ENCODE data around the gene DIPK2B.

DIPK2B gene, protein sequence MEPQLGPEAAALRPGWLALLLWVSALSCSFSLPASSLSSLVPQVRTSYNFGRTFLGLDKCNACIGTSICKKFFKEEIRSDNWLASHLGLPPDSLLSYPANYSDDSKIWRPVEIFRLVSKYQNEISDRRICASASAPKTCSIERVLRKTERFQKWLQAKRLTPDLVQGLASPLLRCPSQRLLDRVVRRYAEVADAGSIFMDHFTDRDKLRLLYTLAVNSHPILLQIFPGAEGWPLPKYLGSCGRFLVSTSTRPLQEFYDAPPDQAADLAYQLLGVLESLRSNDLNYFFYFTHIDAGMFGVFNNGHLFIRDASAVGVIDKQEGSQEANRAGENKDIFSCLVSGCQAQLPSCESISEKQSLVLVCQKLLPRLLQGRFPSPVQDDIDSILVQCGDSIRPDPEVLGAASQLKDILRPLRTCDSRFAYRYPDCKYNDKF

DNA sequence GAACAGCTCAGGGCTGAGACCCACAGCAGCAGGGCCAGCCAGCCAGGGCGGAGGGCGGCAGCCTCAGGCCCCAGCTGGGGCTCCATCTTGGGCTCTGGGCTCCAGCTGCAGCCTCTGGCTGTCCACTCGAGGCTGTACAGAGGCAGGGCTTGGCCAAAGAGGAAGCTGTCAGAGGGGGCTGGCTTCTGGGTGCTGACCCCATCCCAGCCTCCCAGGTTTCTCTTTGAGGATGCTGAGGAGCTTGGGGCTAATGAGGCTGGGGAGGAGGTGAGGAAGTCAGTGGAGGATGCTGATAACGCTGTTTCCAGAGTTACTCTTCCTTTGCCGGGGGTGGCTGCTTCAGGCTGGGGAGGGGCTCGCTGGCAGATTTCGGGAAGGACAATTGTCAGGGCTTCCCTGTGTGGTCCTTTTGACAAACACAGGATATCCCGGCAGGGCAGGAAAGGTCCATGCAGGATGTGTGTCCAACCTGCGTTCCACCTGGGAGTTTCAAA, at the start of gene DIPK2B:
Gene DIPK2B, minus strand, starts transcription at position 136 of the 494 bp plus-strand sequence. Its CDS starts 50 bp downstream, at position 86.
- no peak for DNase-seq

DNA sequence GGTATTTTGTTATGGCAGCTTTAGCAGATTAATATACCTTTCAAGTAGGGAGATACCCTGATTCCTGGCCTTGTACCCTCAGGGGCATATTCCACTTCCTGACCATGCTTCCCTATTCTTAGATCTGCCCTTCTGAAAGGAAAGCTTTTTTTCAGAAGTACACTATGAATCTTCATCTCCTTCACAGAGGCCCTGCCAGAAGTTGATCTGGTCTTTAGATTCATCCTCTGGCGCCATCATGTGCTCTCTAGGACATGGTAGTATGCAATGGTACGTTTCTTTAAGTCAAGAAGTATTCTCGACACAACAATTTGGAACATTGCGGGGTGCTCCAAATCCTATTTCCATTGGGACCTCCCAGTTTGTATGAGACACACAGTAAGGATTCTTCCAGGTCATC, 39.6 kb upstream of the DIPK2B start:
- DNase-seq: no peak

DNA sequence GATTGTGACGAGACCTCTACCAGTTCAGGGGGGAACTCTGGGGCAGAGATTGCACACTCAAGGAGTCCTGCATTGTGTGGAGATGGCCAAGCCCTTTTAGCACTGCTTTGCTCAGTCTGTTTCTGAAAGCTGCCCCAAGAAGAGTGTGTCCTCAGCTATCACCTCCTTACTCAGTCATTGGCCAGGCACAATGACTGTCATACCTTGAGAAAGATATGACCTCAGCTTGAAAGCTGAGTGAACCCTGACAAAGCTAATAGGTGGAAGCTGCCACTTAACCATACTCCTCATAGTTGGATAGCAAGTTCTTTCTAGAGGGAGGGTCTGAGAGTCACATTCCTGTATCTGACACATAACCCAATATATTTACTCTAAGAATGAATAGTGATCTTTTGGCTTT, 37.8 kb upstream of the DIPK2B start:
- DNase-seq: no peak

DNA sequence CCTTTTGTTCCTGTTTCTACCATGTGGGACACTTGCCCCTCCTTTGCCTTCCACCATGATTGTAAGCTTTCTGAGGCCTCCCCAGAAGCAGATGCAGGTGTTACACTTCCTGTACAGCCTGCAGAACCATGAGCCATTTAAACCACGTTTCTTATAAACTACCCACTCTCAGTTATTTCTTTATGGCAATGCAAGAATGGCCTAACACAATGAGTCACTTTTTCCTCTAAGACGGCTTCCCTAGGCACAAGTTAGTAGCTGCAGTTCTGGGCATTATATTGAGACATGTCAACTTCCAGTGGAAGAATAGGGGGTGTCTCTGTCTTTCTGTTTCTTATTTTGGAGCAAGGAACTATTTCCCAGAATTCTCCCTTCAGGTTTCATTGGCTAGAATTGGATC, 32.9 kb upstream of the DIPK2B start:
- DNase-seq: no peak

DNA sequence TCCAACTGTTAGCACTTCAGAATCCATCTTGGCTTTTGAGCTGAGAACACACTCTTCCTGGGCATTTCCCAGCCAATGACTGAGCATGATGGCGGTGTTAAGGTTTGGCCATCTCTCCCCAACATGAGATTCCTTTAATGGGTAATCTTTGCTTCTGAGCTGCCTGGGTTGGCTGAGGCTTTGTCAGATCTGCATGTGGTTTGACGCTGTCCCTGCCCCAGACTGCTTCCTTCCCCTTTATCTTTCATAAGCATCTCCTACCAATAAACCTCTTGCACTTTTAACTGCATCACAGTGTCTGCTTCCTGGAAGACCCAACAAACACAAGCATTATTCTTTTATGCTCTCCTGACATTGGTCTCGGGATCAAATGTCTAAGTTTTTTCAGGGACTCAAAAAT, 31.5 kb upstream of the DIPK2B start:
- DNase-seq: no peak

DNA sequence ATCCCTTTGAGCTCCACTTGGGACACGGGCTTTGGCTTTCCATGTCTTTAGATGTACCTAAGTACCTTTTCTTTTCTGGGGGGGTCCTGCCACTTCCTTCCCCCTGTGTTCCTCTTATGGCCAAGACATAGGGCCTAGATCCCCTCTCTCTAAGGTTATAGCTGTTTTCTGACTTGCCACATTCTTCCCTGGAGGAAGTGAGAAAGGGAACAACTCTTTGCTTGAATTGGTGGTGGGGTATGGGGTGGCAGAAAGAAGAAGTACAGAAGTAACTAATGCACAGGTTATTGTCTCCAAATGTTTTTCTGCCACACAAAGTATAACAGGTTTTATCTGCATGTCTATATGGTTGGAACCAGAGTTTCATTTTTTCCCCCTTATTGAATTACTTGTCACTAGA, 29.7 kb upstream of the DIPK2B start:
- no peak for DNase-seq

DNA sequence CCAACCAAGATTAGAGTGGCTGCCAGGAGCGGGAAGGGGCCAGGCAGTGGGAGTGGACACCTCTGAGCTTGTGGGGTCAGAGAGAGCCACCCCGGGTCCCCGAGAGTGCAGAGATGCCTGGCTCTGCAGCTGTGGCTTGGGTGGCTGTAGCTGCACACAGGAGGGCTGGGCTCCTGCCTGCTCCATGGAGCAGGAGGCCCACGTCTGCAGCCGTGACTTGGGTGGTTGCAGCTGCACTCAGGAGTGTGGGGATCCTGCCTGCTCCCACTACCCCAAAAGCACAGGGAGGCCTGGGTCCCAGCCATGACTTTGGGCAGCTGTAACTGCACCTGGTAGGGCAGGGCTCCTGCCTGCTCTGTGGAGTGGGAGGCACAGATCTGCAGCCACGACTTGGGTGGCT, 28.7 kb upstream of the DIPK2B start:
- DNase-seq: no peak

DNA sequence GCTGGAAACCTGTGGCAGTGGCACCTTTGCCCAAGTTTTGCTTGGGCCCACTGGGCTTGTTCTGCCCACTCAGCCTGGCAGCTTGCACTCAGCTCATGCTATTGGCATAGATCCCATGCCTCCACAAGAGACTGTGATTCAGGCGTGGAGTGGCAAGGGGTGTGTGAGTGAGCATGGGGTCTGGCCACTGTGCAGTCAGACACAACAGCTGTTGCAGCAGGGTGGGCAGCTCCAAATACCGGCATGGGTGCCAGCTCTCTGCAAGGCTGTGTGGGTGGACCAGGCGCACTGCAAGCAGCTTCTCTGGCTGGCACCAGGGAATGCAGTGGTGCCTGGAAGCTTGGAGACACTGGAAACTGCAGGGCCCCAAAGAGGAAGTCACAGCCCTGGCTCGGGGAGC, 27.4 kb upstream of the DIPK2B start:
- DNase-seq: no peak

DNA sequence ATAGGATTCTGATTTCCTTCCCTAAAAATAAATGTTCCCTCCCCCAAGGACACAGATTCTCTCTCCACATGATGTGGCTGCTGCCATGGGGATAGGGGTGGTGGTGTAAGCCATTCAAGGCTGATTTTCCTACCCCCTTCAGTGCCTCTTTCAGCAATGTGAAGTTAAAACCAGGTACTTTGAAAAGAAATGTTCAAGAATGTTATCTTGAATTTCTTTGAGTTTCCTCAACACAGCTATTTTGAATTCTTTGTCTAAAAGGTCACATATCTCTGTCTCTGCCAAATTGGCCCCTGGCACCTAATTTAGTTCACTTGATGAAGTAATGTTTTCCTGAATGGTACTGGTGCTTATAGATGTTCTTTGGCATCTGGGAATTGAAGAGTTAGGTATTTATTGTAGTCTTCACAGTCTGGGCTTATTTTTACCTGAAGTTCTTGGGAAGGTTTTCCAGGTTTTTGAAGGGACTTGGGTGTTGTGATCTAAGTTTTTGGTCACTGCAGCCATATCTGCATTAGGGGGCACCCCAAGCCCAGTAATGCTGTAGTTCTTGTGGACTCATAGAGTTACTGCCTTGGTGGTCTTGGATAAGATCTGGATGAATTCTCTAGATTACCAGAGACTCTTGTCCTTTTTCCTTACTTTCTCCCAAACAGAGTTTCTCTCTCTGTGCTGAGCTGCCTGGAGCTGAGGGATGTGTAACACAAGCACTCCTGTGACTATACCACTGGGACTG, 7.6 kb upstream of the DIPK2B start:
- DNase-seq: no peak

DNA sequence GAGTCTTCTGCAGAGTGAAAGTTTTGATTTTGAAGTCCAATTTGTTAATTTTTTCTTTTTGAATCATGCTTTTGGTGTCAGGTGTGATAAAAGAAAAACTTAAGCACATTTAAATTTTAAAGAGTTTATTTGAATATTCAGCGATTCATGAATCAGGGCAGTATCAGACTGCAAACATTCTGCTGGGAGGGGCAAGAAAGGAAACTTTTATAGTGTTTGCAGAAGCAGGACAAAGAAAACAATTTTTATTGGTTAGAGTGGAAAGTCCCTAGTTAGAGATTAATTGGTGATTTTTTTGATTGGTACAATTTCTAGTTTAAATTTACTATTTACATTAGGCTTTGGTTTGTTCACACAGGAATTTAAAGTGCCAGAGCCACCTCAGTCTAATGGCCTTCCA, 1.5 kb upstream of the DIPK2B start:
- no peak for DNase-seq

DNA sequence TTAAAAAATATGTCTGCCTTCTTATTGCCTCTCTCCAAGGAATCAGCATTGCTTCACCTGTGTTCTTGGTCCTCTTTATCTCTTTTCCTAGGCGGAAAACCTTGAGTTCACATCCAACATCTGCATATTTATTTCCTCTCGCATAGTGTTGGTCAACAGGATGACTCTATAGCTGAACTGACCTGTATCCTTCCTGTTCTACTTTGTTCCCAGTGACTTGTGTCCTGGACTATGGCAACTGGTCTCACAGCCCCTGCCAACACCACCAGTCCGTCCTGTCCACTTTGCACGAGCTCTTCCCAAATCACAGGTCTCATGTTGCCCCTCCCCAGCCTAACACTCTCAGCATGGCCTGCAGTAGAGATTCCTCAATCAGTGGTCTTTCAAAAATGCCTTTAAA, 2.0 kb downstream of the DIPK2B start:
- DNase-seq: no peak

DNA sequence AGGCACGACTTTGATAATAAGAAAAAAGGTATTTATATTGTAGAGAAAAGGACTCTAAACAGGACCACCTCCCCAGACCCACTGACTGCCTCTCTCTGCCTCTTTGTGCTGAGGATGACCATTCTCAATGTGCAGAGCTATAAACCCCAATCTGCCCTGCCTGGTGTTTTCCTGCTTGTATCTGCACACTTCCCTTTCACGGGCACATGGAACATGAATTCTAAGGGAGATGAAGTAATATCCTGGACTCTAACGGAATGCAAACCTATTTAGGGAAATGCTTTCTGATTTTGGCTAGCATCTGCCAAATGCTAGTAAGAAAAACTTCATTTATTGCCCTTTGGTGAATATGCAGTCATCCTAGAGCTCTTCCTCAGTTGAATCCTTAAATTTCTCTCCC, 2.4 kb downstream of the DIPK2B start:
- no peak for DNase-seq

DNA sequence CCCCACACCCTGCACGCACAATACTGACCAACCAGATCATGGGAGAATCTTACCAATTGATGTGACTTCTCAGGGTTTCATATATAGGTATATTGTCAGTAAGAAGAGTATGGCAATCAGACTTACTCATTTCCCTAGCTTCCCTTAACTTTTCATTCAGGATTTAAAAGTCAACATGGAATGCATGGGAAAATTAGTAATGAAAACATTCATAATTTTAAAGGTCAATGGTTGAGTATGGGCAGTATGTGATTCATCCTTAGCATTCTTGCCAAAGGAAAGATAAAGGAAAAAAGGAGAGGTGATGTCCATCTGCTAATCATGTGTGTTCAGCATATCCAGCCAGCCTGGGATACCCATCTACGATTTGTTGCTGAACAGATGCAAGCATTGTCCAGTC, 4.0 kb downstream of the DIPK2B start:
- no peak for DNase-seq

DNA sequence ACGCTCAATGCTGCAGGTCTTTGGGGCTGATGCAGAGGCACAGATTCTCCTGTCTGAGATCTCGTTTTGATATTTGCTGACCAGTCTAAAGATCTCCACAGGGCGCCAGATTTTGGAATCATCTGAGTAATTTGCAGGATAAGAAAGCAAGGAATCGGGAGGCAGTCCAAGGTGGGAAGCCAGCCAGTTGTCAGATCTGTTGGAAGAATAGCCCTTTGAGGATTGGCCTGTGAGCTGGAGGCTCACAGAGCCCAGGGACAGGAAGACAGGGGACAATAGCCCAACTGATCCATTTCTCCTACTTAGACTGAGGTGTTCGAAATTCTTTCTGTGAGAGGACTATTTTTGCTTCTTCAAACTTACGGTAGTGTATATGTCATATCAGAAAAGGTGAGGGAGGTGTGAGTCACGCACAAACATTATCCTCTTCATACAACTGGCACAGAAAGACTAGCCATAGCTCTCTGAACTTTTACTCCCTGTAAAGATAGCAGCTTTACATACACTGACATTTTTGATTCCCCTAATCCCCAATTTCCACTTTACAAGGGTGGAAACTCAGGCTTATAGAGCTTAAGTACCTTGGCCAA, 8.8 kb downstream of the DIPK2B start:
- DNase-seq: no peak

DNA sequence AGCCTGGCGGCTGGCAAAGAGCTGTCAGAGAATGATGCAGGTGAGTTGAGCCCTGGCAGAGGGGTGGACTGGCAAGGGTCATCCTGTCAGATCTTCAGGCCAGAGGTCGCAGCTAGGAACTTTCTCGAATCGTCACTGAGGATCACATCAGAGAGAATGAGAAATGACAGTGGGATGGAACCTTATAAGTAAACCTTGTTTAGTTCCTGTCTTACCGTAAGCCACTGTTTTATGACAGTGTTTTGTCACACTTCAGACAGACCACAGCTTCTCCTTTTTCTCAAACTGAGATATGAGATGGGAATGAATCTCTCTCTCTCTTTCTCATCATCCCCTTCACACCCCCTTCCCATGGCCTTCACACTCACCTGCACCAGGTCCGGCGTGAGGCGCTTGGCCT, 9.3 kb downstream of the DIPK2B start:
- no peak for DNase-seq

DNA sequence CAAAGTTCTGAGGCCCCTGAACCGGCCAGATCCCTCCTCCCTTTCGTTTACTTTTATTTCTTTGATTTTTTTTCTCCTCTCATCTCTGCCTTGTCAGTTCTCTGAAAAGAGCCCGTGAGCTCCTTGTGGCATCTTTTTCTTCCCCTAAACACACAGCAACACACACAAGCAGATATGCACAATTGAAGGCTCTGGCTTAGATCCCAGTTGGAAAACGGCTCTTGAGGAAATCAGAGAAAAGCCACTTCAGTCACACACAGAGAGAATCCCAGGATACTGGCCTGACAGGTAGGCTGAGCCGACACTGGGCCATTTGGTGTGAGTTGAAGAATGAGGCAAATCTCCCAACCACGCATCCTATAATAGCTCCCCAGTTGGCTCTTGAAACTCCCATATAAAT, 12.9 kb downstream of the DIPK2B start:
- DNase-seq: no peak

DNA sequence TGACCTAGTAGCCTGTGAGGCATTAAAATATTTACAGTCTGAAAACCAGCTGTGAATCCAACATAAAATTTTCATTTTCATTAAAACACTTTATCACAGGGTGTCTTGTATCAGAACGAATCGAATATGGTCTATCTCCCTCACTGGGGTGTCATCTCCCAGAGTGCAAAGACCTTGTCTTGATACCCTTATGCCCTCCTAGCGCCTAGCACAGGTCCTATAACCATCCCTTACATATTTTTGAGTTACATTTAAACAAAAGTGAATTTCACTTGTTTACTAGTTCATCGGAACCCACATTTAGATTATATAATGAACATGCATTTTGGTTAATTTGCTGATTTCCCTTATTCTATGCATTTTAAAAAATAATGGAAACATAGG, 14.0 kb downstream of the DIPK2B start:
- DNase-seq: no peak

DNA sequence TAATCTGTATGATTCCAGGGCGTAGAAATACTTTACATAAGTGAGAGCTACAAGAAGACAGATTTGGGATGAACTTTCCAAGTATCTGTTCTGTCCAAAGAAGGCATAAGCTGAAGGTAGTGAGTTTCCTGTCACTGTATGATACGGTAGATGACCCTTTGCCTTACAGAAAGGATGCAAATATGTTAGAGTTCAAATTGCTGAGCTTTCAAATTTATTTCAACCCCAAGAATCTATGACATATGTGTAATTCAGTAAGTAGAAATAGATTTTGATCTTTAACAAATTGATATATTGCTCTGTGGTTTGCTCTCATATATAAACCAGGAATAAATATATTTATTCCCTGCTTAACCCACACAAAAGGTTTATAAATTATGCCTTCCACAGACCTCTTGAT, 16.5 kb downstream of the DIPK2B start:
- DNase-seq: no peak

DNA sequence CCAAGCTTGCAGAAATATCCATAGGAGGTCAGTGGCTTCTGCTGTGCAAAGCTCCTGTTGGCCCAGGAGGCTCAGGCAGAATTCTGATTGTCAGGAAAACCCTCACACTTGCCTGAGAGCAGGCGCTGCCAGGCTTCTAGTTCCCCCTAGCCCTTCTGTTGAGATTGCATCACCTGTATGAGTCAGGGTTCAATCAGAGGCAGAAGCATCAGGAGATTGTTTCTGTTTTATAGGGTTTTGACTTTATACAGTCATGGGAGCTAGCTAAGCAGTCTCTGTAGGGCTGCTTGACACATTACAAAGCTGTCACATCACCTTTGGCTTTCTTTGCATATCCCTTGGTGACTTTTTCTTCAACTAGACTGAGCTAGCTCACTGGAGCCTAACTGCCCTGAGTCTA, 27.8 kb downstream of the DIPK2B start:
- DNase-seq: no peak

DNA sequence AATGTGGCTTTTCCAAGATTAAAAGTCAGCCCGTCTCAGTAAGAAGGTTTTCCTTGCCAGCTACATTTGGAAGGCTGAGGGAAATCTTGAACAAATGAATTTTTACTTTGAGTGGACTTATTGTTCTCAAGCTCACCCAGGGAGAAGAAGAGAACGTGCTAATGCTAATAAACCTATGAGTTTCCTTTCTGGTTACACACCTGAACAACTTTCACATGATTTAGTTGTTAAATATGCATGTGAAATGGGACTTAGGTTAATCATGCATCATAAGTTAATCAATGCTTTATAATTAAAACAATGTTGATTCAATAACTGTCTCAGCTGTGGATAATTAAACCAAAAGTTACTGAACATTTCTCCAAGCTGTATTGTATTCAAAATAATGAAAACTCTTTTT, 33.9 kb downstream of the DIPK2B start:
- DNase-seq: no peak

DNA sequence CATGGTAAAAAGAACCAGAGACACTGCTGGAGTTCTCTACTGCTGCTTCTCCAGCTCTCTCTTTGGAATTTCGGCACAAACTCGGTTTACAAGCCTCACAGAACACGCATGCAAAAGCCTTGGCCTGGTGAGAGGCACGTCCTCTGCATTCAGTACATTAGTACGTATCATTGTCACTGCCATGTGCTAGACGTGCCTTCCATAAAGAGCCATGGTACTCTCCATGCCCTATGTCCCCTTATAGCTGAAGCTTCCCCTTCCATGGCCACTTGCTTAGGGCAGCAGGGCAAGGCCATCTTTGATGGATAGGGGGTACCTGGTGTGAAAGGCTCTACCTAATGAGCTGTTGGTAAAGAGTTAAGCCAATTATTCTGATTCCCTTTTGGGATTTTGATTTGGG, 35.0 kb downstream of the DIPK2B start:
- no peak for DNase-seq

DNA sequence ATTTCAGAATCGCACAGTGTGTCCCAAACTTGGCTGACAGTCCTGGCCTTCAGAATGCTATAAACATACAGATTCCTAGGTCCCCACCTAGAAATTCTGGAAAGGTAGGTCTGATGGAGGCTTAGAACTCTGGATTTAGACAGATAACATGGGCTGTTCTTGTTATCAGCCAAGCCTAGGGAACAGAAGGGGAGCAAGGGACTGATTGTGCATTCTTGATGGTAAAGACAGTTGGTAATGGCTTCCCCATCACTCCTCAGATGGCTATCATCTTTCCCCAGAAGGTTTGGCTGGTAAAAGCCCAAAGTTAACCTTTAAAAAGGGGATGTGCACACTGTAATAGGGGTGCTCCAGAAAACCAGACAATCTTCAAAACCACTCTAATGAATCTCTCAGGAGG, 35.7 kb downstream of the DIPK2B start:
- DNase-seq: no peak

DNA sequence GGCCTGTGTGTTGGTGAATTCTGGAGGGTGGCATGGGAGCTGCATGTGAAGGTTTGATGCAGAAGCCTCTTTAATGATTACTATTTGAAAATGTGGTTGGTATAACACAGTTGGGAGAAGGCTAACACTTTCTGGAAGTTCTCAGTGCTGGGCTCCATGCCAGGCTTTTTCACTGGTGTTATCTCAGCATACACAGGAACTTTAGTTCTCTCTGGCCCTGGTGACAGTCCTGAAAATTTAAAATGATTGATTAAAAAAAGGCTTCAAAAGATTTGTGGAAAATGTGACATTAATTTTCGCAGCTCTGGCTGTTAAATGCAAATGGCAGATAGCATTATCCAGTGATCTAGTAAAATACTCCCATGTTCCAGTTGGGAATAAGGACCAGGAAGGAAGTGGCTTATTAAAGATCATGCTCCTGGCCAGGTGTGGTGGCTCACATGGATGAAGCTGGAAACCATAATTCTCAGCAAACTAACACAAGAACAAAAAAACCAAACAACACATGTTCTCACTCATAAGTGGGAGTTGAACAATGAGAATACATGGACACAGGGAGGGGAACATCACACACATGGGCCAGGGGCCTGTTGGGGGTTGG, 36.6 kb downstream of the DIPK2B start:
- DNase-seq: no peak

DNA sequence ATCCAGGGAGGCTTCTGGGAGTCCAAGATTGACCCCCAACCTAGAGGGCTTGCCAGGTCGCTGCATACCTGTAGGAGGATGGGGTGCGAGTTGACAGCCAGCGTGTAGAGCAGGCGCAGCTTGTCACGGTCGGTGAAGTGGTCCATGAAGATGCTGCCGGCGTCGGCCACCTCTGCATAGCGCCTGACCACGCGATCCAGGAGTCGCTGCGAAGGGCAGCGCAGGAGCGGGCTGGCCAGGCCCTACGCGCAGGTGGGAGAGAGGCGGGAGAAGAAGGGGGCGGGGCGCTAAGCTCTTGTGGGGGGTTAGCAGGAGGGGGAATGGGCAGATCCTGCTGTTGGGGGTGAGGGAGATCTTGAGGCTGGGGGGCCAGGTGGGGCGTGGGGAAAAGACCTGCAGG, 43.0 kb downstream of the DIPK2B start:
- no peak for DNase-seq
